Measurements from ENCODE around the gene YPEL2.

DNA sequence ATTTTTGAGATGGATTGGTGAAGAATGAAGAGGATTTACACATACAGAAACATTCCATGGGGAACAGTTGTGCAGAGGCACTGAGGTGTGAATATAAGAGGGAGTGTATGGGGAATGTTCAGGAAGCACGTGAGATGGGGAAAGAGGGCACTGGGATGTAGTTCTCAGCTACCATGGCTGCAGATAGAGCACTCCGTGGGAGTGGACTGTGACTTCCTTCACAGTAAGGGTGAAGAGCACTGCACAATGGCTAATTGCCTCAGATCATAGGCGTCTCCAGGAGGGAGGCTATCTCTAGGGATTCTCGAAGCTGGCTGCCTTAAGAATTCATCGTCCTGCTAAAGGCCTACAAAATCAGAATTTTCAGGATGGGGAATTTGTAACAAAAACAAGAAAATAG is 7.0 kb downstream of the YPEL2 start:
- TF ChIP-seq, protein P1, sequence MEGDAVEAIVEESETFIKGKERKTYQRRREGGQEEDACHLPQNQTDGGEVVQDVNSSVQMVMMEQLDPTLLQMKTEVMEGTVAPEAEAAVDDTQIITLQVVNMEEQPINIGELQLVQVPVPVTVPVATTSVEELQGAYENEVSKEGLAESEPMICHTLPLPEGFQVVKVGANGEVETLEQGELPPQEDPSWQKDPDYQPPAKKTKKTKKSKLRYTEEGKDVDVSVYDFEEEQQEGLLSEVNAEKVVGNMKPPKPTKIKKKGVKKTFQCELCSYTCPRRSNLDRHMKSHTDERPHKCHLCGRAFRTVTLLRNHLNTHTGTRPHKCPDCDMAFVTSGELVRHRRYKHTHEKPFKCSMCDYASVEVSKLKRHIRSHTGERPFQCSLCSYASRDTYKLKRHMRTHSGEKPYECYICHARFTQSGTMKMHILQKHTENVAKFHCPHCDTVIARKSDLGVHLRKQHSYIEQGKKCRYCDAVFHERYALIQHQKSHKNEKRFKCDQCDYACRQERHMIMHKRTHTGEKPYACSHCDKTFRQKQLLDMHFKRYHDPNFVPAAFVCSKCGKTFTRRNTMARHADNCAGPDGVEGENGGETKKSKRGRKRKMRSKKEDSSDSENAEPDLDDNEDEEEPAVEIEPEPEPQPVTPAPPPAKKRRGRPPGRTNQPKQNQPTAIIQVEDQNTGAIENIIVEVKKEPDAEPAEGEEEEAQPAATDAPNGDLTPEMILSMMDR (conservative IDR thresholded peaks at IDR 0.05) = no peak
- no peak for TF ChIP-seq ZFX (IDR thresholded peaks at IDR 0.05)
